Measurements from ENCODE around the gene USP31.

USP31 gene

GRCh38 chr16:23141500-23141899 is 7.8 kb downstream of the USP31 start:
- Histone ChIP-seq H3K9me3 (ENCODE audit: insufficient read depth, low read length, severe bottlenecking) (no peaks in the 10 kb centered on the region), H2AFZ (ENCODE audit: low read depth, low read length) (no peak overlapping the region), H3K27ac (ENCODE audit: low read length) (no peak overlapping the region), H3K4me2 (ENCODE audit: insufficient read depth, low read length) (no peak overlapping the region), H3K9ac (ENCODE audit: low read depth, low read length) (no peak overlapping the region), H3K27me3 (ENCODE audit: insufficient read depth, low read length, poor library complexity) (no peaks in the 10 kb centered on the region), H3K4me1 (ENCODE audit: insufficient read depth, low read length) (peaks cover 12% of the 10 kb centered on the region), H4K20me1 (ENCODE audit: insufficient read depth, low read length) (peaks cover 53% of the 10 kb centered on the region), H3K79me2 (ENCODE audit: insufficient read depth, low read length) (peaks cover 75% of the 10 kb centered on the region), H3K36me3 (ENCODE audit: insufficient read depth, low read length) (no peaks in the 10 kb centered on the region), H3K4me3 (ENCODE audit: low read depth in 1 of 2, low read length in 2 of 2) (no peak overlapping the region)
- ATAC-seq (ENCODE audit: insufficient read depth, low read depth), result no peak
- no peak for DNase-seq
- TF ChIP-seq CTCF (IDR thresholded peaks at IDR 0.05; ENCODE audit: borderline replicate concordance, extremely low read depth, low read length, poor library complexity, severe bottlenecking), result no peak
- TF ChIP-seq EZH2 (IDR thresholded peaks at IDR 0.05; ENCODE audit: borderline replicate concordance, low read depth, low read length, severe bottlenecking), result no peak

- H3K27me3 ChIP-seq (ENCODE audit: insufficient read depth, low read length, poor library complexity), result no peaks in the 10 kb centered on the region
- no peaks in the 10 kb centered on the region for H3K9me3 ChIP-seq (ENCODE audit: insufficient read depth, low read length, severe bottlenecking)
- peaks cover 53% of the 10 kb centered on the region for H4K20me1 ChIP-seq (ENCODE audit: insufficient read depth, low read length)
- TF ChIP-seq EZH2 (IDR thresholded peaks at IDR 0.05; ENCODE audit: borderline replicate concordance, low read depth, low read length, severe bottlenecking), result no peak
- TF ChIP-seq CTCF (IDR thresholded peaks at IDR 0.05; ENCODE audit: borderline replicate concordance, extremely low read depth, low read length, poor library complexity, severe bottlenecking), result no peak
- no peaks in the 10 kb centered on the region for H3K36me3 ChIP-seq (ENCODE audit: insufficient read depth, low read length)
- H2AFZ ChIP-seq (ENCODE audit: low read depth, low read length), result no peak overlapping the region
- H3K9ac ChIP-seq (ENCODE audit: low read depth, low read length), result no peak overlapping the region
- peaks cover 12% of the 10 kb centered on the region for H3K4me1 ChIP-seq (ENCODE audit: insufficient read depth, low read length)
- no peak overlapping the region for H3K4me3 ChIP-seq (ENCODE audit: low read depth in 1 of 2, low read length in 2 of 2)
- no peak overlapping the region for H3K4me2 ChIP-seq (ENCODE audit: insufficient read depth, low read length)
- no peak overlapping the region for H3K27ac ChIP-seq (ENCODE audit: low read length)
- DNase-seq (no peak), ATAC-seq (ENCODE audit: insufficient read depth, low read depth) (no peak)
- H3K79me2 ChIP-seq (ENCODE audit: insufficient read depth, low read length), result peaks cover 75% of the 10 kb centered on the region
Measured at GRCh38 chr16:23141033-23141432, 8.2 kb downstream of the USP31 start.

GRCh38 chr16:23140107-23140506 is 9.1 kb downstream of the USP31 start:
- Histone ChIP-seq H3K9me3 (ENCODE audit: insufficient read depth, low read length, severe bottlenecking) (no peaks in the 10 kb centered on the region), H3K4me2 (ENCODE audit: insufficient read depth, low read length) (no peak overlapping the region), H3K36me3 (ENCODE audit: insufficient read depth, low read length) (no peaks in the 10 kb centered on the region), H3K27me3 (ENCODE audit: insufficient read depth, low read length, poor library complexity) (no peaks in the 10 kb centered on the region), H3K27ac (ENCODE audit: low read length) (no peak overlapping the region), H3K4me1 (ENCODE audit: insufficient read depth, low read length) (peaks cover 5% of the 10 kb centered on the region), H3K4me3 (ENCODE audit: low read depth in 1 of 2, low read length in 2 of 2) (no peak overlapping the region), H3K79me2 (ENCODE audit: insufficient read depth, low read length) (peaks cover 74% of the 10 kb centered on the region), H4K20me1 (ENCODE audit: insufficient read depth, low read length) (peaks cover 50% of the 10 kb centered on the region), H2AFZ (ENCODE audit: low read depth, low read length) (no peak overlapping the region), H3K9ac (ENCODE audit: low read depth, low read length) (no peak overlapping the region)
- ATAC-seq (ENCODE audit: insufficient read depth, low read depth) (no peak), DNase-seq (no peak)
- TF ChIP-seq CTCF (IDR thresholded peaks at IDR 0.05; ENCODE audit: borderline replicate concordance, extremely low read depth, low read length, poor library complexity, severe bottlenecking) (no peak), EZH2 (IDR thresholded peaks at IDR 0.05; ENCODE audit: borderline replicate concordance, low read depth, low read length, severe bottlenecking) (no peak)

GRCh38 chr16:23137818-23138217 is 11.4 kb downstream of the USP31 start:
- Histone ChIP-seq H4K20me1 (ENCODE audit: insufficient read depth, low read length) (peaks cover 52% of the 10 kb centered on the region), H3K79me2 (ENCODE audit: insufficient read depth, low read length) (peaks cover 75% of the 10 kb centered on the region), H3K27ac (ENCODE audit: low read length) (no peak overlapping the region), H3K4me1 (ENCODE audit: insufficient read depth, low read length) (no peaks in the 10 kb centered on the region), H3K9ac (ENCODE audit: low read depth, low read length) (no peak overlapping the region), H3K27me3 (ENCODE audit: insufficient read depth, low read length, poor library complexity) (no peaks in the 10 kb centered on the region), H3K4me3 (ENCODE audit: low read depth in 1 of 2, low read length in 2 of 2) (no peak overlapping the region), H3K36me3 (ENCODE audit: insufficient read depth, low read length) (no peaks in the 10 kb centered on the region), H2AFZ (ENCODE audit: low read depth, low read length) (no peak overlapping the region), H3K9me3 (ENCODE audit: insufficient read depth, low read length, severe bottlenecking) (no peaks in the 10 kb centered on the region), H3K4me2 (ENCODE audit: insufficient read depth, low read length) (no peak overlapping the region)
- DNase-seq (no peak), ATAC-seq (ENCODE audit: insufficient read depth, low read depth) (no peak)
- TF ChIP-seq CTCF (IDR thresholded peaks at IDR 0.05; ENCODE audit: borderline replicate concordance, extremely low read depth, low read length, poor library complexity, severe bottlenecking) (no peak), EZH2 (IDR thresholded peaks at IDR 0.05; ENCODE audit: borderline replicate concordance, low read depth, low read length, severe bottlenecking) (no peak)
